Upper lobe of left lung (tissue), 4 donors: ENCODE measurements around the gene C2CD4D.

ENCODE experiments used
- CTCF ChIP-seq, 6 experiments: fragments of 450-650 bp in 4 of 6; fragments of 200-600 bp in 2 of 6; sonication (generic) in 2 of 6; IDR thresholded peaks; one replicate each; pipeline ENCODE4 v1.5.1; 2016 to 2019; ENCODE audit warnings: antibody characterized with exemption in 6 of 6
- POLR2AphosphoS5 ChIP-seq, 2 donors: sonication (generic); formaldehyde crosslinking; IDR thresholded peaks; one replicate each; pipeline ENCODE4 v1.5.1; 2017; ENCODE audit warnings: antibody characterized with exemption in 2 of 2

GRCh38 chr1:151809985-151810556, 29.5 kb downstream of the C2CD4D start:
- no peak for TF ChIP-seq CTCF (IDR thresholded peaks at IDR 0.05)
- no peak for TF ChIP-seq POLR2AphosphoS5 (IDR thresholded peaks at IDR 0.05)
